Measurements from ENCODE around the gene ESR1. TPM values are rescaled to one million over a fixed set of nuclear protein-coding genes. Genes with fewer than 3 reads are reported as not detected.

Gene ESR1
- total RNA-seq, 1 donor from 2014 or later, result 0.05 TPM

GRCh38 chr6:151875524-151875923 lies 68.0 kb downstream of the ESR1 start:
- TF ChIP-seq EZH2 (IDR thresholded peaks at IDR 0.05; ENCODE audit: insufficient read depth, low read length), result no peak
- TF ChIP-seq CTCF (IDR thresholded peaks at IDR 0.05; ENCODE audit: insufficient read depth, low read depth, low read length), result no peak
- FAIRE-seq, result no peak

DNA sequence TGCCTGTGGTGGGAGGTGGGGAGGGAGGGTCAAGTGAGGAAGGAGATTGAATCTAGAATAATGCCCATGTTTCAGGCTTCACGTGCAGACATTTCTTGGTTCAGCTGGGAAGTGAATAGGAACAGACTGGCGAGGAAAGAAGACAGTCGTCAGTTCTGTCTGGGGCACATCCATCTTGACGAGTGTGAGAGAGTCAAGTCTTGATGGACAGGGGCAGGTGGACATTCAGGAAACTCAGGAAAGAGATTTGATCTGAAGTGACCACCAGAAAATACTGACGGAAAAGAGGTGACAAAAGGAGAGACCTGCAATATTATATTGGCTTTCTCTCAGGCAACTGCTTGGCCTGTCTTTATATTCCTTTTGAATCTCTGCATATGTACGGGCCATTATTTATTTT lies 68.6 kb downstream of the ESR1 start:
- Mint-ChIP-seq H3K27me3 (ENCODE audit: low read depth, unreplicated experiment) (no peaks in the 10 kb centered on the region), H3K4me1 (ENCODE audit: low read depth, unreplicated experiment) (no peaks in the 10 kb centered on the region), H3K4me3 (ENCODE audit: unreplicated experiment) (no peak overlapping the region), H3K9me3 (ENCODE audit: unreplicated experiment) (peaks cover 4% of the 10 kb centered on the region), H3K27ac (ENCODE audit: unreplicated experiment) (no peak overlapping the region), H3K36me3 (ENCODE audit: low read depth, unreplicated experiment) (no peaks in the 10 kb centered on the region)
- no peak overlapping the region for H3K9ac ChIP-seq (ENCODE audit: low read length)
- DNase-seq (ENCODE audit: low read depth), result no peak
- FAIRE-seq, result no peak
- H3K27ac ChIP-seq (ENCODE audit: low read depth, low read length), result no peak overlapping the region
- H3K9me3 ChIP-seq (ENCODE audit: insufficient read depth, low read depth, low read length), result no peaks in the 10 kb centered on the region
- no peaks in the 10 kb centered on the region for H3K4me1 ChIP-seq (ENCODE audit: insufficient read depth, low read length)
- TF ChIP-seq EZH2 (IDR thresholded peaks at IDR 0.05; ENCODE audit: insufficient read depth, low read length) (no peak), CTCF (IDR thresholded peaks at IDR 0.05; ENCODE audit: insufficient read depth, low read depth, low read length) (no peak)
- no peak overlapping the region for H3K4me3 ChIP-seq (ENCODE audit: insufficient read depth, low read depth, low read length)
- H3K79me2 ChIP-seq (ENCODE audit: insufficient read depth, low read length), result no peaks in the 10 kb centered on the region
- no peaks in the 10 kb centered on the region for H4K20me1 ChIP-seq (ENCODE audit: insufficient read depth, low read length)
- no peaks in the 10 kb centered on the region for H3K27me3 ChIP-seq (ENCODE audit: insufficient read depth, low read length)
- H2AFZ ChIP-seq (ENCODE audit: low read depth, low read length), result no peak overlapping the region
- H3K36me3 ChIP-seq (ENCODE audit: insufficient read depth, low read length), result no peaks in the 10 kb centered on the region
- no peak overlapping the region for H3K4me2 ChIP-seq (ENCODE audit: low read length)

More at GRCh38 chr6:151875524-151875923, 68.0 kb downstream of the ESR1 start:
- H3K27ac ChIP-seq (ENCODE audit: low read depth, low read length), result no peak overlapping the region
- H3K9me3 ChIP-seq (ENCODE audit: insufficient read depth, low read depth, low read length), result no peaks in the 10 kb centered on the region
- Mint-ChIP-seq H3K9me3 (ENCODE audit: unreplicated experiment) (peaks cover 4% of the 10 kb centered on the region), H3K27me3 (ENCODE audit: low read depth, unreplicated experiment) (no peaks in the 10 kb centered on the region), H3K36me3 (ENCODE audit: low read depth, unreplicated experiment) (no peaks in the 10 kb centered on the region), H3K4me1 (ENCODE audit: low read depth, unreplicated experiment) (no peaks in the 10 kb centered on the region), H3K4me3 (ENCODE audit: unreplicated experiment) (no peak overlapping the region), H3K27ac (ENCODE audit: unreplicated experiment) (no peak overlapping the region)
- no peak overlapping the region for H3K4me3 ChIP-seq (ENCODE audit: insufficient read depth, low read depth, low read length)
- no peak overlapping the region for H2AFZ ChIP-seq (ENCODE audit: low read depth, low read length)
- no peaks in the 10 kb centered on the region for H3K27me3 ChIP-seq (ENCODE audit: insufficient read depth, low read length)
- H3K4me2 ChIP-seq (ENCODE audit: low read length), result no peak overlapping the region
- no peaks in the 10 kb centered on the region for H3K36me3 ChIP-seq (ENCODE audit: insufficient read depth, low read length)
- no peaks in the 10 kb centered on the region for H3K79me2 ChIP-seq (ENCODE audit: insufficient read depth, low read length)
- no peak for DNase-seq (ENCODE audit: low read depth)
- H3K4me1 ChIP-seq (ENCODE audit: insufficient read depth, low read length), result no peaks in the 10 kb centered on the region
- no peak overlapping the region for H3K9ac ChIP-seq (ENCODE audit: low read length)
- H4K20me1 ChIP-seq (ENCODE audit: insufficient read depth, low read length), result no peaks in the 10 kb centered on the region

- Histone ChIP-seq H3K79me2 (ENCODE audit: insufficient read depth, low read length) (no peaks in the 10 kb centered on the region), H3K36me3 (ENCODE audit: insufficient read depth, low read length) (no peaks in the 10 kb centered on the region), H3K27me3 (ENCODE audit: insufficient read depth, low read length) (no peaks in the 10 kb centered on the region), H3K9me3 (ENCODE audit: insufficient read depth, low read depth, low read length) (no peaks in the 10 kb centered on the region), H3K4me3 (ENCODE audit: insufficient read depth, low read depth, low read length) (no peak overlapping the region), H4K20me1 (ENCODE audit: insufficient read depth, low read length) (no peaks in the 10 kb centered on the region), H3K4me2 (ENCODE audit: low read length) (no peak overlapping the region), H3K27ac (ENCODE audit: low read depth, low read length) (no peak overlapping the region), H2AFZ (ENCODE audit: low read depth, low read length) (no peak overlapping the region), H3K4me1 (ENCODE audit: insufficient read depth, low read length) (no peaks in the 10 kb centered on the region), H3K9ac (ENCODE audit: low read length) (no peak overlapping the region)
- Mint-ChIP-seq H3K36me3 (ENCODE audit: low read depth, unreplicated experiment) (no peaks in the 10 kb centered on the region), H3K27me3 (ENCODE audit: low read depth, unreplicated experiment) (no peaks in the 10 kb centered on the region), H3K4me1 (ENCODE audit: low read depth, unreplicated experiment) (no peaks in the 10 kb centered on the region), H3K4me3 (ENCODE audit: unreplicated experiment) (no peak overlapping the region), H3K27ac (ENCODE audit: unreplicated experiment) (no peak overlapping the region), H3K9me3 (ENCODE audit: unreplicated experiment) (peaks cover 4% of the 10 kb centered on the region)
- DNase-seq (ENCODE audit: low read depth) (no peak), FAIRE-seq (no peak)
- TF ChIP-seq CTCF (IDR thresholded peaks at IDR 0.05; ENCODE audit: insufficient read depth, low read depth, low read length) (no peak), EZH2 (IDR thresholded peaks at IDR 0.05; ENCODE audit: insufficient read depth, low read length) (no peak)
These were observed 70.0 kb downstream of the ESR1 start for GRCh38 chr6:151877458-151877857.
